ENCODE data around the gene CCDC15.

CCDC15 gene

GRCh38 chr11:124953753-124954589, at the start of gene CCDC15:
Gene CCDC15, plus strand, starts transcription at chr11:124954202. Its CDS starts 531 bp downstream, at chr11:124954733.
- peak; percentile 95 for DNase-seq (ENCODE audit: low read depth)

- DNase-seq (ENCODE audit: low read depth): no peak
Observed at GRCh38 chr11:124915541-124916369, 38.2 kb upstream of the CCDC15 start.

GRCh38 chr11:124916370-124916710, 37.7 kb upstream of the CCDC15 start:
- DNase-seq (ENCODE audit: low read depth): no peak

GRCh38 chr11:124917115-124917637, 36.8 kb upstream of the CCDC15 start:
- no peak for DNase-seq (ENCODE audit: low read depth)

- DNase-seq (ENCODE audit: low read depth): no peak
Observed at GRCh38 chr11:124918950-124919349, 35.1 kb upstream of the CCDC15 start, which contains the start of gene HEPN1. Gene HEPN1, plus strand, starts transcription at chr11:124919250.

GRCh38 chr11:124919898-124920297, 34.1 kb upstream of the CCDC15 start:
- no peak for DNase-seq (ENCODE audit: low read depth)

GRCh38 chr11:124920356-124920755, 33.6 kb upstream of the CCDC15 start:
- DNase-seq (ENCODE audit: low read depth): no peak

- no peak for DNase-seq (ENCODE audit: low read depth)
Observed at GRCh38 chr11:124920870-124921609, 33.0 kb upstream of the CCDC15 start.

- no peak for DNase-seq (ENCODE audit: low read depth)
Observed at GRCh38 chr11:124922831-124923230, 31.2 kb upstream of the CCDC15 start.

- DNase-seq (ENCODE audit: low read depth): no peak
Observed at GRCh38 chr11:124923296-124923695, 30.7 kb upstream of the CCDC15 start.

- no peak for DNase-seq (ENCODE audit: low read depth)
Observed at GRCh38 chr11:124928942-124929665, 24.9 kb upstream of the CCDC15 start.

- DNase-seq (ENCODE audit: low read depth): no peak
Observed at GRCh38 chr11:124930799-124931198, 23.2 kb upstream of the CCDC15 start.

- no peak for DNase-seq (ENCODE audit: low read depth)
Observed at GRCh38 chr11:124934862-124935547, 19.0 kb upstream of the CCDC15 start.

- DNase-seq (ENCODE audit: low read depth): no peak
Observed at GRCh38 chr11:124935548-124936514, 18.2 kb upstream of the CCDC15 start, which contains the start of gene HEPACAM. Gene HEPACAM, minus strand, starts transcription at chr11:124936047. Its CDS starts 41 bp downstream, at chr11:124936006.

GRCh38 chr11:124937336-124937935, 16.6 kb upstream of the CCDC15 start:
- no peak for DNase-seq (ENCODE audit: low read depth)

GRCh38 chr11:124938206-124938765, 15.7 kb upstream of the CCDC15 start:
- no peak for DNase-seq (ENCODE audit: low read depth)

- no peak for DNase-seq (ENCODE audit: low read depth)
Observed at GRCh38 chr11:124938970-124939369, 15.0 kb upstream of the CCDC15 start.

- no peak for DNase-seq (ENCODE audit: low read depth)
Observed at GRCh38 chr11:124941703-124942102, 12.3 kb upstream of the CCDC15 start.

All from CMK (cell line).